ENCODE data around the gene IFFO2. TPM values are rescaled to one million over a fixed set of nuclear protein-coding genes. Genes with fewer than 3 reads are reported as not detected.
"Not testable (repeated sequence)": the region's sequence is repeated elsewhere in the genome, so short reads cannot be mapped to it uniquely, and the experiment has no call there.

The IFFO2 gene
- total RNA-seq, 1 donor from 2014 or later: 39.6 TPM

DNA sequence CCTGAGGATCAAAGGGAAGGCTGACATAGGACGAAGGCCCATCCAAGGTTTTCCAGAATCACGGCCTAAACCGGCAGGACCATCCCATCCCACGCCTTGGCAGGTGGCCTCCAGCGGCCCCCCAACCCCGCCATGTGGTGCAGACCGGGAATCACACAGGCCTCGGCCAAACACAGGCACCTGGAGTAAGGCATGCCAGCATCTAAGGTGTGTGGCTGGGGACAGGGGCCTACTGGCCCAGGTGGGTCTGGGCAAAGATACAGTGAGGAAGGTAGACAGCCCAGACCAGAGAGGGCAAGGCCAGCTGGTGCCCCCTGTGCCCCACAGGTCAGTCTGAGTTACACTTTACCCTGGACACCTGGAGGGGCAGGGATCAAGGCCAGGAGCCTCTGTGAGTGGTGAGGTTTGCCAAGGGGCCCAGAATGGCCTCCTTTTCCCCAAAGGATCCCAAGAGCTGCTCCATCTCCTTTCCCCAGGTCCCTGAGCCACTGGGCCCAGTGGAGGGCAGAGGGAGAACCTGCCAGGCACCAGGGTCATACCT is 84.3 kb downstream of the IFFO2 start:
- H3K79me2 ChIP-seq (ENCODE audit: insufficient read depth, low read length): no peaks in the 10 kb centered on the region
- H3K9me3 ChIP-seq (ENCODE audit: insufficient read depth, low read depth, low read length): no peaks in the 10 kb centered on the region
- no peak overlapping the region for H3K4me3 Mint-ChIP-seq (ENCODE audit: unreplicated experiment)
- H3K4me3 ChIP-seq (ENCODE audit: insufficient read depth, low read depth, low read length): no peak overlapping the region
- H3K4me1 Mint-ChIP-seq (ENCODE audit: low read depth, unreplicated experiment): no peaks in the 10 kb centered on the region
- peaks cover 3% of the 10 kb centered on the region for H4K20me1 ChIP-seq (ENCODE audit: insufficient read depth, low read length)
- FAIRE-seq (no peak), DNase-seq (ENCODE audit: low read depth) (no peak)
- no peak overlapping the region for H3K9ac ChIP-seq (ENCODE audit: low read length)
- H3K4me1 ChIP-seq (ENCODE audit: insufficient read depth, low read length): no peaks in the 10 kb centered on the region
- peaks cover 9% of the 10 kb centered on the region for H3K27me3 Mint-ChIP-seq (ENCODE audit: low read depth, unreplicated experiment)
- peaks cover 5% of the 10 kb centered on the region for H3K36me3 Mint-ChIP-seq (ENCODE audit: low read depth, unreplicated experiment)
- H2AFZ ChIP-seq (ENCODE audit: low read depth, low read length): no peak overlapping the region
- H3K9me3 Mint-ChIP-seq (ENCODE audit: unreplicated experiment): no peaks in the 10 kb centered on the region
- no peak overlapping the region for H3K4me2 ChIP-seq (ENCODE audit: low read length)
- TF ChIP-seq, protein P1, sequence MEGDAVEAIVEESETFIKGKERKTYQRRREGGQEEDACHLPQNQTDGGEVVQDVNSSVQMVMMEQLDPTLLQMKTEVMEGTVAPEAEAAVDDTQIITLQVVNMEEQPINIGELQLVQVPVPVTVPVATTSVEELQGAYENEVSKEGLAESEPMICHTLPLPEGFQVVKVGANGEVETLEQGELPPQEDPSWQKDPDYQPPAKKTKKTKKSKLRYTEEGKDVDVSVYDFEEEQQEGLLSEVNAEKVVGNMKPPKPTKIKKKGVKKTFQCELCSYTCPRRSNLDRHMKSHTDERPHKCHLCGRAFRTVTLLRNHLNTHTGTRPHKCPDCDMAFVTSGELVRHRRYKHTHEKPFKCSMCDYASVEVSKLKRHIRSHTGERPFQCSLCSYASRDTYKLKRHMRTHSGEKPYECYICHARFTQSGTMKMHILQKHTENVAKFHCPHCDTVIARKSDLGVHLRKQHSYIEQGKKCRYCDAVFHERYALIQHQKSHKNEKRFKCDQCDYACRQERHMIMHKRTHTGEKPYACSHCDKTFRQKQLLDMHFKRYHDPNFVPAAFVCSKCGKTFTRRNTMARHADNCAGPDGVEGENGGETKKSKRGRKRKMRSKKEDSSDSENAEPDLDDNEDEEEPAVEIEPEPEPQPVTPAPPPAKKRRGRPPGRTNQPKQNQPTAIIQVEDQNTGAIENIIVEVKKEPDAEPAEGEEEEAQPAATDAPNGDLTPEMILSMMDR (IDR thresholded peaks at IDR 0.05; ENCODE audit: insufficient read depth, low read depth, low read length): no peak
- H3K36me3 ChIP-seq (ENCODE audit: insufficient read depth, low read length): no peaks in the 10 kb centered on the region
- H3K27ac Mint-ChIP-seq (ENCODE audit: unreplicated experiment): no peak overlapping the region
- no peak overlapping the region for H3K27ac ChIP-seq (ENCODE audit: low read depth, low read length)
- H3K27me3 ChIP-seq (ENCODE audit: insufficient read depth, low read length): peaks cover under 1% of the 10 kb centered on the region

DNA sequence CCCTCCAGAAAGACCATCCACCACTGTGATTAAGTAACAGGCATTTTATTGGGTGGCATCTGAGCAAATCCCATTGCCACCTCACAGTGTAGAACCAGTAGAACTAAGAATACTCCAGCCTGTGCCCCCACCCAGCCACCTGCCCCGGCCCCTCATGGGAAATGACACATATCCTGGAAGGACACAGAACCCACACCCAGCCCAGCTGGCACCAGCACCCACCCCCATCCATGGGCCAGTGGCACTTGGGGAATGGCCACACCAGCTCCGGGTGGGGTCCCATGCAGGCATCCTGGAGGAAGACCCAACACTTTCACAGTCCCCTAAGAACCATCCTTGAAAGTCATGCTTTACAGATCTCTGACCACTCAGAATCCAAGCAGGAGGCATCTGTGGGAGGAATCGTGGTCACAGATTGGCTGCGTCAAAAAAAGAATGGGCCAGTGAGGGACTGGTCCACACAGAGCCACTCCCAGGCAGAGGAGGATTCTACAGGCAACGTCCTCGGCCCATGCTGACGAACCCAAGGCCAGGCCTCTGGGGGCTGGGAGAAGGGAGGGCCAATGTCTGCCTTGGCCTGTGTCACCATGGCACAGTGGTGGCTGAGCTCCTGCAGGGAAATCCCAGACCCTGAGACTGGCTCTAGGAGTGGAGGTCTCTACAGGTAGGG is 84.9 kb downstream of the IFFO2 start:
- H3K27me3 Mint-ChIP-seq (ENCODE audit: low read depth, unreplicated experiment): peaks cover 15% of the 10 kb centered on the region

DNA sequence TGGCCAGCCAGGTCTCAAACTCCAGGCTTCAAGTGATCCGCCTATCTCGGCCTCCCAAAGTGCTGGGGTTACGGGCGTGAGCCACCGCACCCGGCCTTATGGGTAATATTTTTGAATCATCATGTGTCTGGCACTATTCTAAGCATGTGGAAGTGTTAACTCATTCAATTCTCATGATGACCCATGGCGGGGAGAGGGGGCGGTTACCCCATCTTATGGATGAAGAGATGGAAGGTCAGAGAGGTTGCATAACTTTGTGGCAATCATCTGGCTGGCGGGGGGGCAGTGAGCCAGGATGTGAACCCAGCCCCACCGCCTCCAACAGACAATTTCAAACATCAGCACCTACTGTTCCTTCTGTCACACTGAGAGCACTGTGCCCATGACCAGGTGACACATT is 85.5 kb downstream of the IFFO2 start:
- Histone ChIP-seq H3K4me2 (ENCODE audit: low read length) (no peak overlapping the region), H3K9me3 (ENCODE audit: insufficient read depth, low read depth, low read length) (no peaks in the 10 kb centered on the region), H3K36me3 (ENCODE audit: insufficient read depth, low read length) (no peaks in the 10 kb centered on the region), H3K4me3 (ENCODE audit: insufficient read depth, low read depth, low read length) (no peak overlapping the region), H2AFZ (ENCODE audit: low read depth, low read length) (no peak overlapping the region), H3K27ac (ENCODE audit: low read depth, low read length) (no peak overlapping the region), H3K27me3 (ENCODE audit: insufficient read depth, low read length) (peaks cover 6% of the 10 kb centered on the region), H3K79me2 (ENCODE audit: insufficient read depth, low read length) (no peaks in the 10 kb centered on the region), H3K9ac (ENCODE audit: low read length) (no peak overlapping the region), H3K4me1 (ENCODE audit: insufficient read depth, low read length) (no peaks in the 10 kb centered on the region), H4K20me1 (ENCODE audit: insufficient read depth, low read length) (peaks cover 3% of the 10 kb centered on the region)
- DNase-seq (ENCODE audit: low read depth): no peak
- Mint-ChIP-seq H3K27ac (ENCODE audit: unreplicated experiment) (no peak overlapping the region), H3K36me3 (ENCODE audit: low read depth, unreplicated experiment) (peaks cover 5% of the 10 kb centered on the region), H3K9me3 (ENCODE audit: unreplicated experiment) (no peaks in the 10 kb centered on the region), H3K4me3 (ENCODE audit: unreplicated experiment) (no peak overlapping the region), H3K4me1 (ENCODE audit: low read depth, unreplicated experiment) (no peaks in the 10 kb centered on the region), H3K27me3 (ENCODE audit: low read depth, unreplicated experiment) (peaks cover 21% of the 10 kb centered on the region)
- TF ChIP-seq EZH2 (IDR thresholded peaks at IDR 0.05; ENCODE audit: insufficient read depth, low read length): no peak
- TF ChIP-seq, protein P1 (IDR thresholded peaks at IDR 0.05; ENCODE audit: insufficient read depth, low read depth, low read length): no peak
- no peak for FAIRE-seq

More for the DNA sequence above, 84.9 kb downstream of the IFFO2 start:
- Histone ChIP-seq H3K4me3 (ENCODE audit: insufficient read depth, low read depth, low read length) (no peak overlapping the region), H3K27me3 (ENCODE audit: insufficient read depth, low read length) (peaks cover 6% of the 10 kb centered on the region), H3K36me3 (ENCODE audit: insufficient read depth, low read length) (no peaks in the 10 kb centered on the region), H3K4me1 (ENCODE audit: insufficient read depth, low read length) (no peaks in the 10 kb centered on the region), H2AFZ (ENCODE audit: low read depth, low read length) (no peak overlapping the region), H3K9me3 (ENCODE audit: insufficient read depth, low read depth, low read length) (no peaks in the 10 kb centered on the region), H3K79me2 (ENCODE audit: insufficient read depth, low read length) (no peaks in the 10 kb centered on the region), H3K4me2 (ENCODE audit: low read length) (no peak overlapping the region), H3K9ac (ENCODE audit: low read length) (no peak overlapping the region), H4K20me1 (ENCODE audit: insufficient read depth, low read length) (peaks cover 3% of the 10 kb centered on the region), H3K27ac (ENCODE audit: low read depth, low read length) (no peak overlapping the region)
- no peaks in the 10 kb centered on the region for H3K9me3 Mint-ChIP-seq (ENCODE audit: unreplicated experiment)
- DNase-seq (ENCODE audit: low read depth) (no peak), FAIRE-seq (no peak)
- peaks cover 5% of the 10 kb centered on the region for H3K36me3 Mint-ChIP-seq (ENCODE audit: low read depth, unreplicated experiment)
- H3K27ac Mint-ChIP-seq (ENCODE audit: unreplicated experiment): no peak overlapping the region
- H3K4me3 Mint-ChIP-seq (ENCODE audit: unreplicated experiment): no peak overlapping the region
- no peak for TF ChIP-seq EZH2 (IDR thresholded peaks at IDR 0.05; ENCODE audit: insufficient read depth, low read length)
- TF ChIP-seq, protein P1 (IDR thresholded peaks at IDR 0.05; ENCODE audit: insufficient read depth, low read depth, low read length): no peak
- H3K4me1 Mint-ChIP-seq (ENCODE audit: low read depth, unreplicated experiment): no peaks in the 10 kb centered on the region

DNA sequence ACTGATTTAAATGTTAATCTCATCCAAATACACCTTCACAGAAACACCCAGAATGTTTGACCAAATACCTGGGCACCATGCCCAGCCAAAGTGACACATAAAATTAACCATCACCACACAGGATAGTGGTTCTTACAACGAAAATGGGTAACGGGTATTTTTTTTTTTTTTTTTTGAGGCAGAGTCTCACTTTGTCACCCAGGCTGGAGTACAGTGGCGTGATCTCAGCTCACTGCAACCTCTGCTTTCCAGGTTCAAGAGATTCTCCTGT is 85.9 kb downstream of the IFFO2 start:
- not testable (repeated sequence) for H3K27me3 ChIP-seq (ENCODE audit: insufficient read depth, low read length); H3K9me3 Mint-ChIP-seq (ENCODE audit: unreplicated experiment); FAIRE-seq; H3K4me3 ChIP-seq (ENCODE audit: insufficient read depth, low read depth, low read length); H3K27ac ChIP-seq (ENCODE audit: low read depth, low read length); H3K4me2 ChIP-seq (ENCODE audit: low read length); H3K36me3 ChIP-seq (ENCODE audit: insufficient read depth, low read length); DNase-seq (ENCODE audit: low read depth); H4K20me1 ChIP-seq (ENCODE audit: insufficient read depth, low read length); H3K9ac ChIP-seq (ENCODE audit: low read length); H3K4me3 Mint-ChIP-seq (ENCODE audit: unreplicated experiment); H3K79me2 ChIP-seq (ENCODE audit: insufficient read depth, low read length); H3K9me3 ChIP-seq (ENCODE audit: insufficient read depth, low read depth, low read length); H2AFZ ChIP-seq (ENCODE audit: low read depth, low read length); H3K36me3 Mint-ChIP-seq (ENCODE audit: low read depth, unreplicated experiment); H3K4me1 Mint-ChIP-seq (ENCODE audit: low read depth, unreplicated experiment); H3K27ac Mint-ChIP-seq (ENCODE audit: unreplicated experiment); H3K4me1 ChIP-seq (ENCODE audit: insufficient read depth, low read length)
- H3K27me3 Mint-ChIP-seq (ENCODE audit: low read depth, unreplicated experiment): peaks cover 25% of the 10 kb centered on the region

All from astrocyte (in vitro differentiated cells and primary cell).